GM10847 (cell line): ENCODE data around the gene PHLPP1.
A peak's percentile ranks its signal among the peaks of the same experiment; 100 is the strongest.

Experiments
- POLR2A ChIP-seq: IDR thresholded peaks from 2 replicates; pipeline ENCODE4 v1.6.1; 2011; ENCODE audit not compliant: insufficient read length; ENCODE audit errors: extremely low read depth

PHLPP1 gene

GRCh38 chr18:62715759-62716615, 646 bp downstream of the PHLPP1 start:
- peak; percentile 17 for TF ChIP-seq POLR2A

GRCh38 chr18:62716619-62717168, 1.4 kb downstream of the PHLPP1 start:
- TF ChIP-seq POLR2A, result no peak

GRCh38 chr18:62717169-62717924, 2.0 kb downstream of the PHLPP1 start:
- TF ChIP-seq POLR2A, result no peak

- no peak for TF ChIP-seq POLR2A
Measured at GRCh38 chr18:62717925-62718800, 2.8 kb downstream of the PHLPP1 start.

- TF ChIP-seq POLR2A, result no peak
Measured at GRCh38 chr18:62720048-62720447, 4.7 kb downstream of the PHLPP1 start.

GRCh38 chr18:62720766-62721613, 5.6 kb downstream of the PHLPP1 start:
- TF ChIP-seq POLR2A, result no peak

- no peak for TF ChIP-seq POLR2A
Measured at GRCh38 chr18:62721839-62722795, 6.8 kb downstream of the PHLPP1 start.

GRCh38 chr18:62723666-62724281, 8.4 kb downstream of the PHLPP1 start:
- no peak for TF ChIP-seq POLR2A

- no peak for TF ChIP-seq POLR2A
Measured at GRCh38 chr18:62725896-62726295, 10.6 kb downstream of the PHLPP1 start.

GRCh38 chr18:62728254-62728653, 12.9 kb downstream of the PHLPP1 start:
- no peak for TF ChIP-seq POLR2A

GRCh38 chr18:62729487-62730386, 14.4 kb downstream of the PHLPP1 start:
- TF ChIP-seq POLR2A, result no peak

- TF ChIP-seq POLR2A, result no peak
Measured at GRCh38 chr18:62730941-62731340, 15.6 kb downstream of the PHLPP1 start.

GRCh38 chr18:62732617-62733016, 17.3 kb downstream of the PHLPP1 start:
- TF ChIP-seq POLR2A, result no peak
